NCI-H2081 (cell line): ENCODE data around the gene LIPG.

Experiments used
- DNase-seq, 2 experiments: peaks; one replicate each; lab custom pipeline; 2025; lab: John Stamatoyannopoulos, UW

LIPG gene

DNA sequence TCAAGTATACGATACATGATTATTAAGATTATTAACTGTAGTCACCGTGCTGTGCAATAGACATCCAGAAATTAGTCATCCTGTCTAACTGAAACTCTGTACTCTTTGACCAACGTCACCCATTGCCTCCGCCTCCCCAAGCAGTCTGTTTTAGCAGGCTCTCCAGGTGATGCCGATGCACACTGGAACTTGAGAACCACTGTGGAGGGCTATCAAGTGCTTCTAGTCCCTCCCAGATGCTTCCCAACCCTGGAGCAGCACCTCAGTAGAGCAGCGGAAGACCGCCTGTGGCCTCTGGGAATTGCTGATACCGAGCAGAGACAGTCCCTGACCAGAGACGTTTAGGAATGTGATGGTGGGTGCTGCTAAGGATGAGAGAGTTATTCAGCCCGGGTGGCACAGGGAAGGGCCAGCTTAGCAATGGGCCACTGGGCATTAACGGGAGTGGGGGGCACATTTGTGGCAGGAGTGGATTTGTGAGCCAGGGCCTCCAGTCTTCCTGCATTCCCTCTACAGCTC is 50.7 kb downstream of the LIPG start:
- DNase-seq = no peak

- DNase-seq = peak in 1 of 2 experiments; percentile 35
Measured at GRCh38 chr18:49613141-49613640, 51.3 kb downstream of the LIPG start.

DNA sequence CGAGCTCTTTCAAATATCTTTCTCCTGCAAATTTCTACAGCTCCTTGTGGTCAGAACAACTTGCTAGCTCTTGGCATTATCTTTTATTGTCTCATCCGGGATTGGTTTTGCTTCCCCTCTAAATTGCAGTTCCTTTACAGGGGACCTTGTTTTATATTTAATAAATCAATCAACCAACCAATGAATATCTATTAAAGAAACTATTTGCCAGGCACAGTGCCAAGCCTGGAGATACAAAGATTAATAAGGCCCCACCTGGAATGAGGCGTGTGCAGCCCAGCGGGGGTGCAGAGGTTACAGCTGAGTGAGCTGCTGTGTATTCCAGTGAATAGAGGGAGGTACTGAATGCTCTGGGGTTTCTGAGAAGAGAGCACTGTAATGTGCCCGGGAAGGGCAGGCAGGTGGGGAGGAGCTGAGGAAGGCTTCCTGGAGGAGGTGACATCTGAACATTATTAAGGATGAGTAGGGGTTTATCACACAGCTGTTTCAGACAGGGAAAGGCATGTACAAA is 51.8 kb downstream of the LIPG start:
- DNase-seq = peak; percentile 30 to 44

DNA sequence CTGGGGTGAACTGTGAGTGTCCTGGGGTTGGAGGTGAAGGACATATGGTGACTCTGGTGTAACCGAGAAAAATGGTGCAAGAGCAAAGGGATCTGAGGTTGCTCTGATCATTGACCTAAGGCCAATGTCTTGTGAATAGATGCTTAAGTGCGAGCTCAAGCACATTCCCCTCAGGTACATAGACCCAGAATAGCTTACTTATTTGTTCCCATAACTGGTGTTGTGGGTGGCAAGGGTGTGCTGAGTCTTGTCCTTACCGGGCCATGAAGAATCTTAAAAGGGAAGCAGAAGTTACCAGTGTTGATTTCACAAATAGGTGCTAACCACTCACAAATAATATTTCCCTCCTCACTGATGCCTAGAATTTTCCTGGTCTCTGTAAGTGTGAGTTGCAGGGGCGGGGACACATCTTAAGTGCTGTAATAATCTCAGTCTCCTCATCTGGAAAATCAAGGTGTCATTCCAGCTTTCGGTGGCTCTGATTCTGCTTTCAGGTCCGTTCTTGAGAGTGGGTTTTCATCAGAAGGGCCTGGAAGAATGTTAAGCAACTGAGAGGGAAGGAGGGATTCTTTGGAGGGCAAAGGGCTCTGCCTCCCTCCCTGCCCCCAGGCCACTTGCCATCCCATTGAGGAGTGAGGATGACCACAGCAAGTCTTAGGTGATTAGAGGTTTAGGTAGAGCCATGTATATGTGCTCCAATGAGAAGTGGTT is 54.9 kb downstream of the LIPG start:
- DNase-seq = no peak

DNA sequence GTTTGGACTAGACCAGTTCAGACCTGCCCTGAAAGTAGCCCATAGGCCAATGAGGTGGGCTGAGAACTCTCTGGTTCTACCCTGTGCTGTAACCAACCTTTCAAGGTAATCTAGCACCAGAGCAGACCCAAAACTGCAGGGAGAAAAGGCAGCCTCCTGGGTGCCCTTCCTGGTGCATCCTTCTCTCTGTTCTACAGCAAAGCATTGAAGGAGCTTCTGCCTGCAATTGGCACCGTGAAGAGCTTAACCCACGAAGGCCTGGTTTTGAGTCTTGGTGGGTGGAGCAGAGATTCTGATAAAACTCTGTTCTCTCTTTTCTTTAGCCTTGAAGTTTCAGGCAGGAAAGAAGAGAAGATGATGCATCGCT is 55.5 kb downstream of the LIPG start:
- no peak for DNase-seq

GRCh38 chr18:49617865-49618264 is 56.0 kb downstream of the LIPG start:
- no peak for DNase-seq

DNA sequence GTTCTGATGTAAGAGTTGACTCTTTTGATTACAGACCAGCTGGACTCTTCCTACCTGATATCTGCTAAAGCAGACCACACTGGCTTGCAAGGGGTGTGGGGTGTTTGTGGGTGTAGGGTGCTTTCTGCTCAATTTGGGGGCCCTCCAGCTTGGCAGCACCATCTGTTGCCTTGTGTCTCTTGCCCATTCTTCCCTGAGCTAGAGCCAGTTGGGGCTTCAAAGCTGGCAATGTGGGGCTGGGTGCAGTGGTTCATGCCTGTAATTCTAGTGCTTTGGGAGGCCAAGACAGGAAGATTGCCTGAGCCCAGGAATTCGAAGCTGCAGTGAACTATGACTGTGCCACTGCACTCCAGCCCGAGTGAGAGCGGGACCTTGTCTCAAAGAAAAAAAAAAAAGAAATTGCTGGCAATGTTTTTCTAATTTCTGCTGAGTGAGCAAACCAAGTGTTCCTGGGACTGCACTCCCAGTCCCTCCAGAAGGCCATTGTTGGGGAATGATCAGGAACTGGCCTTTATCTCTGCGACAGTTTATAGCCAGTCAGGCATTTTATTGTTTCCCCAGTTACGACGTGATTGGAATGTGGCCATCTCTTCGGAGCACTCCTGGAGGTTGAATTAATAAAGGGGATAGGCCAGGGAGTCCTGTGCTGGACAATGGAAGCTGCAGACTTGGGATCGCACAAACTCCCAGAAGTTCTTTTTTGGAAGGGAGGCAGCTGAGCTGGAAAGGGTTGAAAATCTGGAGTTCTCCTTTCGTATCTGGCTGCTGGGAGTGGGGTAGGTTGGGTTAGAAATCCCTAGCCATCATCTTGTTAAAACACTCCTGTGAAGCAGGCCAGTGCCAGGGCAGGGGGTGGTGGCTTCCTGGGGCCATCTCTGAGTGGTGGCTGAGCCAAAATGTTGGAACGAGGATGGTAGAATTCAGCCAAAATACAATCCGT is 57.2 kb downstream of the LIPG start:
- DNase-seq = no peak

DNA sequence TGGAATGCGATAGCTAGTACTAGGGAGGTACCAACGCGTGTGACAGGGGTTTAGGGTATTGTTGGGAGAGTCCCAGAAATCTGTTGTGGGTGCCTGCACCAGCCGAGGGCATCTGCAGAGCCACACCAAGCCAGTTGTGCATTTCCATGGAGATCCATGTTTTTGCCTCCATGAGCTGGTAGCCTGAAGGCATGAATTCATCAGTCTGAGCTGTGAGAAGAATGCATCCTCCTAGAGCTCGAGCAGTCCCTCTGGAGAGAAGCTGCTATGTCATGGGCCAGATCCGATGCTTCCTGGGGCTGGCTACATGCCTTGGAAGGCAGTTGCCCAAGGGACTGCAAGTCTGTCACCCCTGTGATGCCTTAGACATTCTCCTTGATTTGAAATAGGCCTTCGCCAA is 57.9 kb downstream of the LIPG start:
- no peak for DNase-seq

DNA sequence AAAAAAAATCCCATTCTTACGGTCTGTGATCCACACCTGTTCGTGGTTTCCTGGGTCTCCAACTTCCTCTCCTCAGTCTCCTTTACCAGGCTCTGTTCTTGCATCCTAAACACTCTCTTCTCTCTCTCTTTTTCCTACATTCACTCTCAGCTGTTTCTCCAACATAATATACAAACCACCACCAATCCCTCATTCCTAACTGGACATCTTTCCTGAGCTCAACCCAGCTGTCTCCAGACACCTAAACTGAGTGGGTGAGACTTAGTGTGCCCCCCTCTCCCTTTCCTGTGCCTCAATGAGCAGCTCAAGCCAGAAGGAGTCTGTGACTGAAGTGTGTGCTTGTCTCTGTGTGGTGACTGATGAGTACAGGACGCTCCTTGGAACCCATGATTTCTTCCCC is 59.4 kb downstream of the LIPG start:
- DNase-seq = no peak

- DNase-seq = no peak
Measured at GRCh38 chr18:49621717-49622351, 60.0 kb downstream of the LIPG start.

DNA sequence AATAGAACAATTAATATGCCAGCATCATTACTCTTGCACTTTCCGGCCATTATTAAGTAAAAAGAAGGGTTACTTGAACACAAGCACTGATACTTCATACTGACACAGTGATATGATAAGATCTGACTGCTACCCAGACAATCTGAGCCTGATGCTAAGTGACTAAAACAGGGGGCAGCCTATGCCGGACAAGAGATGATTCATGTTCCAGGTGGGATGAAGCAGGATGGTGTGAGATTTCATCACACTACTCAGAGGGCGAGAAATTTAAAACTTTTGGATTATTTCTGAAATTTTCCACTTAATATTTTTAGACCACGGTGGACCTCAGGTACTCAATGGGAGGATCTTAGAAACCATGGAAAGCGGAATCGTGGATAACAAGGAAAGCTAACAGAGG is 61.7 kb downstream of the LIPG start:
- no peak for DNase-seq

DNA sequence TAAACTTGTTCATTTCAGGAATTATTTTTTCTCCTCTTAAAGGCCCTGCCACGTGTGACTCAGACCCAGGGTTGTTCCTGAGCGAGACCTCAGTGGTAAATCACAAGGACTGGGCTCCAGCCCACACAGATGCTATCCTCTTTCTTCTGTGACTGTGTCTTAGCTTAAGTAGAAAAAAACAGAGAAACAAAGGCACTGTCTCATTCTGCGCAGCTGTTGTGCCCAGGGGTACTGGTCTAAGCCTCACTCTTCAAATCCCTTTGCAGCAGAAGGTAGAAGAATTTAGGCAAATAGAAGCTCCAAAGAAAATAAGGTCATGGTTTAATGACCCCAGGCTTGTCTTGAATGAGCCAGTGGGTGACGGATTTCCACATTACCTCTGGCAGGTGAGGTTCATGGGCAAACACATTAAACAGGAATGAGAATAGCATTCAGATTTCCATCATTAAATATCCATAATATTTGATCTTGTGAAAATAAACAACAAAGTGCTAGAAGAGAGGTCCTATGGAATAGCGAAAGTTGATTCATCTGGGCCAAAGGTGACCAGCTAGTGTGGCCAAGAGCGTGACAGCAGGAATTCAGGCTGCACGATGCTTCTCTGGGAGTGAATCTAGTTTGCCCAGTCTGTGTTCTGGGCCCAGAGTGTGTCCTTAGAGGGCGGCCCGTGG is 63.3 kb downstream of the LIPG start:
- DNase-seq = no peak

DNA sequence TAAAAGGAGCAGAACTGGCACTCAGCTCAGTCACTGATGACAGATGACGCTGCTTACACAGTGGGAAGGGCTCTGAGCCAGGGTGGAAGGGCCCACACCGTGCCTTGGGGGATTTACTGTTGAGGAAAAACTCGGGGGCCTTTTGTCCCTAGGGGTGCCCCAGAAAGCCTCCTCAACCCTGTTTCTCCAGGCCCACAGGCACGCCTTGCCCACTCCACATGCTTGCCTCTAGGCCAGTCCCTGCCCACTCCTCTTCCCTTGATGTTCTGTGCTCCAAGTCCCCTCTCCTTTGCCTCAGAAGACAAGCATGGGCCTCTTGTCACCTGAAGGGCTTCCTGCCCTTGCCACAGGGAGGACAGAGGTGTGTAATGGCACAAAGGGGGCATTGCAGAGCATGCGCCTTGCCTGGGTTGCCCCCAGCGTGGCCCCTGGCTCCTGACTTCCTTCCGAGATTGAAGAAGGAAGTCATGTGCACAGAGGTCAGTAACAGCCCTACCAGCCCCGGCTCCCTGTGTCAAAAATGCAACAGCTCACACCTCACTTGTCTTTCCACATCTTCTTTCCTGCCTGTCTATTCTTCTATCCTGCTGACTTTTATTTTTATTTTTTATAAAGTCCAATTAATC is 65.1 kb downstream of the LIPG start:
- no peak for DNase-seq

DNA sequence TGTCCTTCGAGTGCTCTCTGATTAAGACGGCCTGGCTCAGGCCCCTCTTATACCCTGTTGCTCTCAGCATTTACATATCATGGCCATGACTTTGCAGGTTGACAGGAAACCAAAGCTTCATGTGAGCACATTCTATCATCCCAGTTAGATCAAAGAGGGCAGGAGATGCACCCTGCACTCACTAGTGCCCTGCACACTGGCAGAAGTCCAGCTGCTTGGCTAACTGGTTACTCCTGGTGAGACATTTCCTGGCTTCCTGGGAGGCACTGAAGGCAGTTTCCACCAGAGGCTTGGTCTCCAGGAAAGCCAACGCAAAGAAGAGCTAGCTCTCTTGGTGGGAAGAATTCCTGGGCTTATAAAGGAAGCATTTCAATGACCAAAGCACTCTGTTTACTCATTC is 66.3 kb downstream of the LIPG start:
- DNase-seq = no peak

GRCh38 chr18:49628881-49629795 is 67.3 kb downstream of the LIPG start:
- no peak for DNase-seq

DNA sequence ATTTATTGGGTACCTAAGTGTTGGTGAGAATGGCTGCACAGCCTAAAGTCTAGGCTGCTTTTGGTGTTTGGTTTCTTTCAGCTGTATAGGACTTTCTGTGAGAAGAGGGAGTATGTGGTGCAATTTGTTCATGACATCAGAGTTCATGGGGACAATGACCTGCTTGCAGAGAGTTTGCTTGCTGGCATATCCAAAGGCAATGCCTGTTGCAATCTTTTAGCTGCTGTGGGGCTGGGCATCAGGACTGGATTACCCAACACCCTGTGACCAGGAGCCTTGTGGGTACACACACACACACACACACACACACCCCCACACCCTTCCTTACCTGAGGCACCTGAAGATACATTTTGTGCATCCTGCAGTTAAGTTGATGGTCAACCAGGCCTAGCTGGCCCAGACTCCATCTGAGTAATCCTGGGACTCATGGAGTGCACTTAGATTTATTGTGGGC is 68.4 kb downstream of the LIPG start:
- DNase-seq = no peak

DNA sequence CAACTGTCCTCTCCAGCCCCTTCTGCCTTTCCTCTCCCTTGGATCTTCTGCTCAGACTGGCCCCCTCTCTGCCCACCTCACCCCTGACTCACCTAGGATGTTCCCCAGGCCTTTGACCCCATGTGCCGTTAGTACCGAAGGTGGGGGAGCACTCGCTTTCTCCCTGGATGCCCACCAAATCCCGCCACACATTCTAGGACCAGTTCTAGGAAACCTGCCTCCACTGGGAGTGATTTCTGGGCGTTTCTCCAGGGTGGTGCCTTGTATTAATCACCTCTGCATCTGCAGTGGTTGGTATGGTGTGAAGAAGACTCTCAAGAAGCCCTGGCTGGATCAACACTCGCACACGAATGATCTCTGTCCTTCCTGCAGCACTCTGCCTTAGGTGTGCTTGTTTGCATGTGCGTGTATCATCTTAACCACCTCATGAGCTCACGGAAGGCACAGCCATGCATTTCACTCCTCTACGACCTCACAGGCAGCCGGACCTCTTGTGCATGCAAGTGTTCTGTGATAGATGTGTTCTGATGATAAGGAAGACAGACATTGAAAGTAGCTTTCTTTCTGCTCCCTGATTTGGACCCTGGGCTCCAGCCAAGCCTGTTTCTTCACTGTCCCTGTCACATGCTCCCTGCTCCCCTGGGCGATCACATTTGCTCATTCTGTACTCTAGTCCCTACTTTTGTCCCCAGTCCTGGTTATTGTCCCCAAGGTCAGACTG is 69.4 kb downstream of the LIPG start:
- no peak for DNase-seq

- no peak for DNase-seq
Measured at GRCh38 chr18:49632588-49632987, 70.7 kb downstream of the LIPG start.

- no peak for DNase-seq
Measured at GRCh38 chr18:49638209-49638785, 76.4 kb downstream of the LIPG start.
